Ovary (tissue), 3 donors: ENCODE results near the gene LIMS2.

ENCODE experiments used
- CTCF ChIP-seq, 3 donors: fragments of 450-650 bp in 2 of 3; fragments of 200-600 bp in 1 of 3; IDR thresholded peaks; one replicate each; pipeline versions ENCODE4 v1.5.1 to v1.8.0; 2016 to 2022; ENCODE audit warnings: antibody characterized with exemption in 3 of 3, mild to moderate bottlenecking in 1 of 3
- EP300 ChIP-seq: sonication (generic); formaldehyde crosslinking; IDR thresholded peaks from one replicate; pipeline ENCODE4 v1.6.1; 2017; ENCODE audit warnings: antibody characterized with exemption
- POLR2A ChIP-seq: fragments of 450-650 bp; IDR thresholded peaks from one replicate; pipeline ENCODE4 v1.6.1; 2017; ENCODE audit warnings: antibody characterized with exemption, mild to moderate bottlenecking, moderate library complexity
- donor health status: DM: no; HTN: no; CAD: no.

- TF ChIP-seq POLR2A (no peak), CTCF (IDR thresholded peaks at IDR 0.05) (no peak), EP300 (no peak)
Measured at GRCh38 chr2:127626175-127626574, 49.2 kb downstream of the LIMS2 start.
